Peyer's patch (tissue), 4 donors: ENCODE measurements around the gene HHAT.

Source experiments
- CTCF ChIP-seq, 6 experiments: fragments of 450-650 bp in 4 of 6; fragments of 200-600 bp in 2 of 6; sonication (generic) in 1 of 6; IDR thresholded peaks; one replicate each; pipeline ENCODE4 v1.5.1; 2017 to 2019; ENCODE audit warnings: antibody characterized with exemption in 6 of 6, mild to moderate bottlenecking in 3 of 6, moderate library complexity in 1 of 6
- POLR2A ChIP-seq, 2 donors: fragments of 450-650 bp; IDR thresholded peaks; one replicate each; pipeline ENCODE4 v1.5.1; 2017; ENCODE audit warnings: antibody characterized with exemption in 2 of 2, mild to moderate bottlenecking in 2 of 2, moderate library complexity in 2 of 2

GRCh38 chr1:210332719-210333398 is 4.2 kb downstream of the HHAT start:
- TF ChIP-seq CTCF (IDR thresholded peaks at IDR 0.05) (no peak), POLR2A (IDR thresholded peaks at IDR 0.05) (no peak)
